ENCODE measurements around the gene LMF1.

DNA sequence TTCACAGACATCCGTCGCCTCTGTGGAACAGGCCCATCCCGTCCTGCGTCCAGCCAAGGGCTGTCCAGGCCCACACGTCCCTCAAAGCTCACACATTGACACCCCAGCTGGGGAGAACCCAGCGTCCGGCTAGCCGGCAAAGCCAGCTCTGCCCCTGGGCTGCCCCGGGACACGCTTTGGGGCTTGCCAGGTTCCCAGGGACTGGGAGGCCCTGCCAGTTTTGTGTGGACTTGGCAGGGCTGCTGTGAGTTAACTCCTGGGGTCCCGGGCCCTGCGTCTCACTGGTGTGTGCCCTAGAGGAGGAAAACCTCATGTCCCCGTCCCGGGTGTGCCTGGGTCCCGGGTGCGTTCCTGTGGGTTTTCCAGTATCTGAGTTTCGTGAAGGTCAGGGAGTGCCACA lies 17.1 kb upstream of the LMF1 start:
- TF ChIP-seq POLR2A (IDR thresholded peaks at IDR 0.05; ENCODE audit: low read length) (no peak), GATA1 (IDR thresholded peaks at IDR 0.05; ENCODE audit: low read depth, low read length) (no peak)
